WTC11 (cell line): ENCODE measurements around the gene SMC5. TPM values are rescaled to one million over a fixed set of nuclear protein-coding genes. Genes with fewer than 3 reads are reported as not detected.

ENCODE experiments used
- ATAC-seq: fragments of 200-7000 bp; cut with Tn5 transposase; 2 replicates; pipeline ENCODE4 v1.10.0; 2021; ENCODE audit warnings: mild to moderate bottlenecking, moderate library complexity
- CTCF ChIA-PET: fragments of 300-600 bp; sonication (Branson Sonifier 250); formaldehyde crosslinking; loops from one replicate; lab custom pipeline; 2021; ENCODE audit warnings: antibody characterized with exemption; lab: Charles Lee
- POLR2A ChIA-PET: fragments of 350-600 bp; sonication (Branson Sonifier 250); formaldehyde crosslinking; loops from one replicate; lab custom pipeline; 2021; ENCODE audit warnings: antibody characterized with exemption; lab: Charles Lee
- DNase-seq: peaks from one replicate; pipeline ENCODE4 v3.0.0; 2021; ENCODE audit warnings: low spot score
- H3K27ac Mint-ChIP-seq: 2 replicates; pipeline ENCODE4 v1.8.0; 2021; ENCODE audit warnings: mixed read lengths
- H3K27me3 Mint-ChIP-seq: 2 replicates; pipeline ENCODE4 v1.8.0; 2021; ENCODE audit warnings: low read depth, mild to moderate bottlenecking, moderate library complexity, mixed read lengths
- H3K36me3 Mint-ChIP-seq: 2 replicates; pipeline ENCODE4 v1.8.0; 2021; ENCODE audit warnings: mixed read lengths
- H3K4me1 Mint-ChIP-seq: 2 replicates; pipeline ENCODE4 v1.8.0; 2022; ENCODE audit warnings: mixed read lengths
- H3K4me3 Mint-ChIP-seq: 2 replicates; pipeline ENCODE4 v1.8.0; 2021; ENCODE audit warnings: mild to moderate bottlenecking, moderate library complexity, mixed read lengths
- H3K9me3 Mint-ChIP-seq: 2 replicates; pipeline ENCODE4 v1.8.0; 2021; ENCODE audit warnings: mixed read lengths
- AFF4 ChIP-seq: sonication (generic); formaldehyde crosslinking; IDR thresholded peaks from 2 replicates; pipeline ENCODE4 v1.8.1; 2023; ENCODE audit warnings: mild to moderate bottlenecking, missing genetic modification reagents, borderline replicate concordance
- ATF2 ChIP-seq: sonication (generic); formaldehyde crosslinking; IDR thresholded peaks from 2 replicates; pipeline ENCODE4 v1.8.1; 2022; ENCODE audit warnings: low read depth, missing genetic modification reagents, borderline replicate concordance
- ATF6 ChIP-seq: sonication (generic); formaldehyde crosslinking; IDR thresholded peaks from 2 replicates; pipeline ENCODE4 v1.8.1; 2023; ENCODE audit warnings: mild to moderate bottlenecking, missing genetic modification reagents
- CTCF ChIP-seq: fragments of 200-600 bp; IDR thresholded peaks from 2 replicates; pipeline ENCODE4 v1.8.0; 2022; ENCODE audit warnings: antibody characterized with exemption
- E2F4 ChIP-seq: sonication (generic); formaldehyde crosslinking; IDR thresholded peaks from 2 replicates; pipeline ENCODE4 v1.8.1; 2022; ENCODE audit warnings: low read depth, mild to moderate bottlenecking, moderate library complexity, missing genetic modification reagents, borderline replicate concordance
- ELF4 ChIP-seq: sonication (generic); formaldehyde crosslinking; IDR thresholded peaks from 2 replicates; pipeline ENCODE4 v1.8.1; 2022; ENCODE audit warnings: low read depth, mild to moderate bottlenecking, moderate library complexity, missing genetic modification reagents
- NR2C2 ChIP-seq: sonication (generic); formaldehyde crosslinking; IDR thresholded peaks from 2 replicates; pipeline ENCODE4 v1.8.0; 2022; ENCODE audit warnings: mild to moderate bottlenecking, missing genetic modification reagents
- RORB ChIP-seq: fragments of 250-450 bp; sonication (Bioruptor Pico); IDR thresholded peaks from 2 replicates; pipeline ENCODE4 v1.9.0; 2021; ENCODE audit warnings: mild to moderate bottlenecking
- ZBTB43 ChIP-seq: sonication (generic); formaldehyde crosslinking; IDR thresholded peaks from 2 replicates; pipeline ENCODE4 v1.8.1; 2023; ENCODE audit warnings: mild to moderate bottlenecking, missing genetic modification reagents
- ZNF138 ChIP-seq: sonication (generic); formaldehyde crosslinking; conservative IDR thresholded peaks from 2 replicates; pipeline ENCODE4 v1.8.1; 2022; ENCODE audit warnings: mild to moderate bottlenecking, moderate library complexity, missing genetic modification reagents
- ZNF396 ChIP-seq: fragments of 250-450 bp; sonication (Bioruptor Pico); IDR thresholded peaks from 2 replicates; pipeline ENCODE4 v1.8.0; 2021; ENCODE audit warnings: mild to moderate bottlenecking, moderate library complexity, borderline replicate concordance
- ZNF423 ChIP-seq: fragments of 250-450 bp; sonication (Bioruptor Pico); IDR thresholded peaks from 2 replicates; pipeline ENCODE4 v2.1.2; 2022; ENCODE audit warnings: mild to moderate bottlenecking, moderate library complexity
- total RNA-seq: library from RNA; stranded (reverse); gene quantifications from 3 replicates; pipeline ENCODE4 v1.2.3, GENCODE V29; 2021

Gene SMC5
- total RNA-seq, 1 experiment from 2014 or later = 20.2 TPM

- CTCF ChIA-PET = no interaction called here
- no peak overlapping the region for H3K4me3 Mint-ChIP-seq
Observed at GRCh38 chr9:70217029-70217428, 41.7 kb upstream of the SMC5 start.

GRCh38 chr9:70218767-70219166 is 40.0 kb upstream of the SMC5 start:
- ChIA-PET POLR2A (no interaction called here), CTCF (interaction anchor here (1.4 kb wide), 1 partner anchor 11 kb away, joined by 5 read pairs; no protein-coding TSS in a partner anchor)
- DNase-seq = no peak
- no peak for TF ChIP-seq ZNF396 (CRISPR knock-in tag)
- no peak for TF ChIP-seq ZNF423
- TF ChIP-seq ELF4 (CRISPR knock-in tag) = no peak
- no peak for TF ChIP-seq ATF6
- no peak for TF ChIP-seq RORB (CRISPR knock-in tag)
- TF ChIP-seq NR2C2 (CRISPR knock-in tag) = no peak
- TF ChIP-seq ATF2 (CRISPR knock-in tag) = no peak
- no peak for TF ChIP-seq E2F4 (CRISPR knock-in tag)
- no peak for TF ChIP-seq CTCF
- no peak for TF ChIP-seq ZBTB43 (CRISPR knock-in tag)

More at GRCh38 chr9:70217029-70217428, 41.7 kb upstream of the SMC5 start:
- TF ChIP-seq ATF2 (CRISPR knock-in tag) = no peak
- TF ChIP-seq ZNF138 (CRISPR knock-in tag) = no peak
- TF ChIP-seq AFF4 (CRISPR knock-in tag) = no peak
- Mint-ChIP-seq H3K27ac (no peak overlapping the region), H3K36me3 (peaks cover 28% of the 10 kb centered on the region), H3K4me1 (no peaks in the 10 kb centered on the region), H3K9me3 (peaks cover 28% of the 10 kb centered on the region), H3K27me3 (no peaks in the 10 kb centered on the region)
- POLR2A ChIA-PET = no interaction called here
- ATAC-seq (no peak), DNase-seq (no peak)

More at GRCh38 chr9:70218767-70219166, 40.0 kb upstream of the SMC5 start:
- Mint-ChIP-seq H3K27me3 (no peaks in the 10 kb centered on the region), H3K4me1 (no peaks in the 10 kb centered on the region), H3K9me3 (peaks cover 12% of the 10 kb centered on the region), H3K27ac (no peak overlapping the region), H3K36me3 (peaks cover 11% of the 10 kb centered on the region), H3K4me3 (no peak overlapping the region)
- no peak for ATAC-seq
